ENCODE measurements around the gene PJA2. TPM values are rescaled to one million over a fixed set of nuclear protein-coding genes. Genes with fewer than 3 reads are reported as not detected.

PJA2 gene
- total and polyA plus RNA-seq, 4 donors = 17.5 to 148 (median 61.3) TPM

- Histone ChIP-seq H3K36me3 (ENCODE audit: control insufficient read depth in 4 of 4, insufficient read depth in 4 of 4, low read length in 4 of 4) (peaks cover 0 to under 1% (median 0%) of the 10 kb centered on the region in 4 donors), H3K9me3 (ENCODE audit: control insufficient read depth in 4 of 4, insufficient read depth in 3 of 4, low read length in 3 of 4) (no peaks in the 10 kb centered on the region), H3K9ac (ENCODE audit: insufficient read depth in 1 of 2, low read length in 2 of 2) (no peak overlapping the region), H3K27ac (ENCODE audit: low read depth in 1 of 2, low read length in 1 of 2) (no peak overlapping the region), H3K27me3 (ENCODE audit: control insufficient read depth in 3 of 3, insufficient read depth in 3 of 3, low read length in 2 of 3) (no peaks in the 10 kb centered on the region), H3K4me3 (no peak overlapping the region), H3K4me1 (ENCODE audit: control insufficient read depth in 5 of 5, insufficient read depth in 5 of 5, low read length in 5 of 5) (no peaks in the 10 kb centered on the region)
- ATAC-seq (ENCODE audit: insufficient read depth, low FRiP score) (no peak), DNase-seq (no peak)
- TF ChIP-seq CTCF (IDR thresholded peaks at IDR 0.05; ENCODE audit: control extremely low read depth, extremely low read depth) = no peak
- WGBS, 2 donors = 90 to 92% methylated on average over 7 of the region's 7 CpGs
Measured at GRCh38 chr5:109324351-109324750, 85.4 kb downstream of the PJA2 start.

DNA sequence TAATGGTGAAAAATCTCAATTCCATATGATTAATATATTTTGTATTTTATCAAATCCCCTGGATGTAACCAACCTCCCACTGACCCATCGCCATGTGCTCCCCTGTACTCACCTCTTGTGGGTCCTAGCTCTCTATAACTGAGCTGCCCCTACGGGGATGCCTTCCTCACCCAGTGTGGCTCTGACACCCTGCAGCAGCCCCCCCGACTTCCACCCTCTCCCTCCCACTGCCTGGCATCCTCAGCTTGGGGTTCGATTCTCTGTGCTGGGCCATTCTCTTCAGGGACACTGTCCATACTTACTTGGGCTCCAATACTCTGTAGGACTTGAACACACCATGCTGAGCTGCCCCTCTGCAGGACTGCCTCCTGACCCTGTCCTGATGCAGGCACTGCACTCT is 87.1 kb downstream of the PJA2 start:
- 98 to 100% methylated on average over 4 of the region's 4 CpGs for WGBS, 2 donors
- Histone ChIP-seq H3K36me3 (ENCODE audit: control insufficient read depth in 4 of 4, insufficient read depth in 4 of 4, low read length in 4 of 4) (no peaks in the 10 kb centered on the region), H3K4me1 (ENCODE audit: control insufficient read depth in 5 of 5, insufficient read depth in 5 of 5, low read length in 5 of 5) (no peaks in the 10 kb centered on the region), H3K27ac (ENCODE audit: low read depth in 1 of 2, low read length in 1 of 2) (no peak overlapping the region), H3K4me3 (no peak overlapping the region), H3K9ac (ENCODE audit: insufficient read depth in 1 of 2, low read length in 2 of 2) (no peak overlapping the region), H3K9me3 (ENCODE audit: control insufficient read depth in 4 of 4, insufficient read depth in 3 of 4, low read length in 3 of 4) (no peaks in the 10 kb centered on the region), H3K27me3 (ENCODE audit: control insufficient read depth in 3 of 3, insufficient read depth in 3 of 3, low read length in 2 of 3) (no peaks in the 10 kb centered on the region)
- TF ChIP-seq CTCF (IDR thresholded peaks at IDR 0.05; ENCODE audit: control extremely low read depth, extremely low read depth) = no peak
- ATAC-seq (ENCODE audit: insufficient read depth, low FRiP score) (no peak), DNase-seq (no peak)

GRCh38 chr5:109319351-109319750 is 90.4 kb downstream of the PJA2 start:
- 94 to 97% methylated on average over 7 of the region's 7 CpGs for WGBS, 2 donors
- ATAC-seq (ENCODE audit: insufficient read depth, low FRiP score) = no peak
- no peaks in the 10 kb centered on the region for H3K4me1 ChIP-seq (ENCODE audit: control insufficient read depth in 5 of 5, insufficient read depth in 5 of 5, low read length in 5 of 5)
- H3K9ac ChIP-seq (ENCODE audit: insufficient read depth in 1 of 2, low read length in 2 of 2) = no peak overlapping the region
- H3K9me3 ChIP-seq (ENCODE audit: control insufficient read depth in 4 of 4, insufficient read depth in 3 of 4, low read length in 3 of 4) = no peaks in the 10 kb centered on the region
- no peak for TF ChIP-seq CTCF (IDR thresholded peaks at IDR 0.05; ENCODE audit: control extremely low read depth, extremely low read depth)
- H3K27ac ChIP-seq (ENCODE audit: low read depth in 1 of 2, low read length in 1 of 2) = no peak overlapping the region
- H3K4me3 ChIP-seq = no peak overlapping the region
- no peaks in the 10 kb centered on the region for H3K27me3 ChIP-seq (ENCODE audit: control insufficient read depth in 3 of 3, insufficient read depth in 3 of 3, low read length in 2 of 3)
- no peak for DNase-seq
- H3K36me3 ChIP-seq (ENCODE audit: control insufficient read depth in 4 of 4, insufficient read depth in 4 of 4, low read length in 4 of 4) = no peaks in the 10 kb centered on the region

DNA sequence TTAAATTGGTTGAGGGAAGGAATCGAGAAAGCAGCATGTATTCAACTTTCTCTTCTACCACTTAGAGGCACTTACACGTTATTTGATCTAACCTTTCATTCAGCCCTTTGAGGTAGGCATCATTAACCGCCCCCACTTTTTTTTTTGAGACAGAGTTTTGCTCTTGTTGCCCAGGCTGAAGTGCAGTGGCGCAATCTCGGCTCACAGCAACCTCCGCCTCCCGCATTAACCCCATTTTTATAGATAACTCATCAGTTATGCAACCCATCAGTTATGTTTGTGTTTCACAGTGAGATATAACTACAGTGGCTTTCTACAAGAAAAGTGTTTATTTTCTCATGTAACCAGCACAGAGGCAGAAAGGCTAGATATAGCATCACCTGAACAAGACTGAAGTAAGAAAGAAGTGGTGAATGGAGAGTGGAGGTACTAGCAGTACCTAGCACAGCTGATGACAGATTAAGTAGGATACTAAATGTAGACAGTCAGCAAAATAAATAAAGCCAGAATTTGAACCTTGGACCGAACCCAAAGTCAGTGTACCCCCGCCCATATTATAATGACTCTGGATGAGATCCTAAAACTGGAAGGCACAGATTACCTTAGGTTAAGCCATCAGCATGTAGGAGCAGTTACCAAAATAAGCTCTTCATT is 91.2 kb downstream of the PJA2 start:
- Histone ChIP-seq H3K36me3 (ENCODE audit: control insufficient read depth in 4 of 4, insufficient read depth in 4 of 4, low read length in 4 of 4) (no peaks in the 10 kb centered on the region), H3K27ac (ENCODE audit: low read depth in 1 of 2, low read length in 1 of 2) (no peak overlapping the region), H3K27me3 (ENCODE audit: control insufficient read depth in 3 of 3, insufficient read depth in 3 of 3, low read length in 2 of 3) (no peaks in the 10 kb centered on the region), H3K4me1 (ENCODE audit: control insufficient read depth in 5 of 5, insufficient read depth in 5 of 5, low read length in 5 of 5) (no peaks in the 10 kb centered on the region), H3K9ac (ENCODE audit: insufficient read depth in 1 of 2, low read length in 2 of 2) (no peak overlapping the region), H3K9me3 (ENCODE audit: control insufficient read depth in 4 of 4, insufficient read depth in 3 of 4, low read length in 3 of 4) (no peaks in the 10 kb centered on the region), H3K4me3 (no peak overlapping the region)
- TF ChIP-seq CTCF (IDR thresholded peaks at IDR 0.05; ENCODE audit: control extremely low read depth, extremely low read depth) = no peak
- DNase-seq (no peak), ATAC-seq (ENCODE audit: insufficient read depth, low FRiP score) (no peak)
- 74 to 78% methylated on average over 9 of the region's 9 CpGs for WGBS, 2 donors
